GM20000 (cell line): Measurements from ENCODE around the gene PHRF1.

Experiments
- DNase-seq: peaks from one replicate; pipeline ENCODE4 v3.0.0; 2012; ENCODE audit warnings: low spot score
- CTCF ChIP-seq: IDR thresholded peaks from 2 replicates; pipeline ENCODE4 v1.5.1; 2012; ENCODE audit warnings: mild to moderate bottlenecking, control low read depth; ENCODE audit errors: extremely low read depth, missing control alignments

Gene PHRF1

DNA sequence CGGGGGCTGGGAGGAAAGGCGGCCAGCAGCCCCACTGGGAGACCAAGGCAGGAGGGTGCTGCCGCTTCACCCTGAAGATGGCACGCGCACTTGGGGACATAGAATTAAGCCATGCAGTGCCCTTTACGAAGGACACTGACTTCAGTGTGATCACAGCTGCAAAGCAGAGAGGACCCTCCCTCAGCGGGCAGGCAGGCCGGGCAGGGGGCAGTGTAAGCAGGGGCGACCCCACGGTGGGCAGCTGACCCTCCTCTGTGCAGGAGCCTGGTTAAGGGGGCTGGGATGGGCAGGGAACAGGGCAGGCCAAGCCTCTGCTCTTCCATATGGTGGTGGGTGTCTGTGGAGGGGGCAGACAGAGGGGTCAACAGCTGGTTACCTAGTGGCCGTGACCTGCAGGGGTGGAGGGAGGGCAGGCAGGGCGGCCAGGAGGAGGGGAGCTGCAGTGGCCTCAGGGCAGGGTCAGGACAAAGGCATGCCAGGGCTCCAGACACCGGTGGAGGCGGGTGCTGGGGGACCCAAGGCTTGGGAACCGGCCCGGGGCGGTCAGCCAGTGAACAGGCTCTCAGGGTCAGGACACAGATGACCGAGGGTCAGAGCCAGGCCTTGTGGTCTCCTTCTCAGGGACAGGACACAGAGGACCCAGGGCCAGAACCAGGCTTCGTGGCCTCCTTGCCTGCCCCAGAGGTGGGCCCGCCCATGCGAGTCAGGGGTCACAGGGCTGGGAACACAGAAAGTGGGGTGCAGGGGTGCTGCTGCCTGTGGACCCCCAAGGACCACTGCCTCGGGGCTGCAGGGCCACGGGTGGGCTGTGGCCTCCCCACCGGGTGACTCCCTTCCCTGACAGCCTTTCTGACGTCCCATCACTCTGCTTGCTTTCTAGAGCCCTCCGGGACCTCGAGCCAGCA, 22.9 kb upstream of the PHRF1 start:
- DNase-seq = no peak
- no peak for TF ChIP-seq CTCF

DNA sequence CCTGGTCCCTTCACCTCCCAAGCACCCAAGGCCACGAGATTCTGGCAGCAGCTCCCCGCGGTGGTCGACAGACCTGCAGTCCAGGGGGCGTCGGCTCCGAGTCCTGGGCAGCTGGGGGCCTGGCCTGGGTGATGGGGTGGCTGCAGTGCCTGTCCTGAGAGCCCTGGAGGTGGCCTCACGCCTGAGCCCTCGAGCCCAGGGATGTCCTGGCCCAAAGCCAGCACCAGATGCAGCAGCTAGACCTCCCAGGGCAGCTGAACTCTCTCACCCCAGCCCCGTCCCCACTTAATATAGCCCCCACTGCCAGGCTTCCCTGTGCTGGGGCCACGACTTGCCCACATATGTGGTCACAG, 22.3 kb upstream of the PHRF1 start:
- DNase-seq = no peak
- TF ChIP-seq CTCF = no peak

DNA sequence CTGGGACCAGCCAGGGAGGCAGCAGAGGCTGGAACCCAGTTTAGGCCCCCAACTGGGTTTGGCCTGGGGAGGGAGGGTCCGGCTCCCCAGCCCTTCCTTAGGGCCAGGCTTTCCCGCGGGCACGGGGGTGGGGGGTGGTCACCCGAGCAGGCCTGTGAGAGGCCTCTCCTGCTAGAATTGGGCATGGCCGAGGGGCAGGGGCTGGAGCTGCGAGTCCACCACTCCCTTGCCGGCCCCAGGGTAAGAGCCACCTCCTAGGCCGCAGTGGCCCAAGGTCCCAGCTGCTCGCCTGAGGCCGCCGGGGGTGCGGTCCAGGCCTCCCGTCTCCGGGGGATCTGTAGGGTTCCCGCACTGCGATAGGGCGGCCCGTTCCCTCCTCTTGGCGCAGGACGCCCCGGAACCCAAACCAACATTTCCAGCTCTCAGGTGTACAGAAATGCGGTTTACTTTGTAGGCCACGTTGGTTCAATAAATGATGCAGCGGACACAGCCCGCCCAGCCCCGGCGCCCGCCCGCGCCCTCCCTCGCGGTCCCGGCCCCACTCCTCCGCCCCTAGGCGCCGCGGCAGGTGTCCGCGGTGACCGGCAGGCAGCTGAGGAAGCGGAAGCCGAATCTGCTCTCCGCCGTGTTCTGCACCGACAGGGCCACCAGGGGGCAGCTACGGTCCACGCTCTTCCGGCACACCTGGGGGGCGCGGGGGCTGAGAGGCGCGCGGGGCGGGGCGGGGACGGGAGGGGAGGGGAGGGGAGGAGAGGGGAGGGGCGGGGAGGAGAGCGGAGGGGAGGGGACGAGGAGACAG, 21.6 kb upstream of the PHRF1 start:
- peak; percentile 94 for DNase-seq
- peak; percentile 88 for TF ChIP-seq CTCF

- no peak for DNase-seq
- TF ChIP-seq CTCF = no peak
Observed at GRCh38 chr11:555227-555779, 21.0 kb upstream of the PHRF1 start.

- DNase-seq = no peak
- TF ChIP-seq CTCF = no peak
Observed at GRCh38 chr11:555780-556661, 20.2 kb upstream of the PHRF1 start.

- no peak for TF ChIP-seq CTCF
Observed at GRCh38 chr11:556662-557256, 19.5 kb upstream of the PHRF1 start.

More at GRCh38 chr11:556662-557256, 19.5 kb upstream of the PHRF1 start:
- no peak for DNase-seq
